Subcutaneous abdominal adipose tissue (tissue), 5 donors: ENCODE data around the gene SUOX.
"Not testable (repeated sequence)": the region's sequence is repeated elsewhere in the genome, so short reads cannot be mapped to it uniquely, and the experiment has no call there.

Experiments used
- H3K27ac ChIP-seq: one replicate; pipeline ENCODE4 v1.7.0; 2013; ENCODE audit warnings: low read depth, mild to moderate bottlenecking, inconsistent platforms, low read length, moderate library complexity
- H3K27me3 ChIP-seq, 5 donors: one replicate each; pipeline ENCODE4 v1.7.0; 2013; ENCODE audit warnings: low read length in 5 of 5, inconsistent platforms in 1 of 5; ENCODE audit not compliant: control insufficient read depth in 5 of 5, insufficient read depth in 4 of 5
- H3K36me3 ChIP-seq, 5 donors: one replicate each; pipeline ENCODE4 v1.7.0; 2013; ENCODE audit warnings: low read length in 5 of 5; ENCODE audit not compliant: control insufficient read depth in 5 of 5, insufficient read depth in 5 of 5
- H3K4me1 ChIP-seq, 5 donors: one replicate each; pipeline ENCODE4 v1.7.0; 2013; ENCODE audit warnings: low read length in 5 of 5, mild to moderate bottlenecking in 3 of 5, moderate library complexity in 1 of 5; ENCODE audit not compliant: control insufficient read depth in 5 of 5, insufficient read depth in 5 of 5
- H3K4me3 ChIP-seq, 5 donors: one replicate each; pipeline ENCODE4 v1.7.0; 2013; ENCODE audit warnings: low read length in 5 of 5, low read depth in 1 of 5
- H3K9ac ChIP-seq, 5 donors: one replicate each; pipeline ENCODE4 v1.7.0; 2013; ENCODE audit warnings: low read length in 5 of 5, mild to moderate bottlenecking in 4 of 5, moderate library complexity in 3 of 5
- H3K9me3 ChIP-seq, 5 donors: one replicate each; pipeline ENCODE4 v1.7.0; 2013; ENCODE audit warnings: low read length in 5 of 5; ENCODE audit not compliant: control insufficient read depth in 5 of 5
- donor health status: healthy.
- donor health status: healthy.
- donor health status: healthy.
- donor health status: healthy.
- donor health status: healthy.

SUOX gene

DNA sequence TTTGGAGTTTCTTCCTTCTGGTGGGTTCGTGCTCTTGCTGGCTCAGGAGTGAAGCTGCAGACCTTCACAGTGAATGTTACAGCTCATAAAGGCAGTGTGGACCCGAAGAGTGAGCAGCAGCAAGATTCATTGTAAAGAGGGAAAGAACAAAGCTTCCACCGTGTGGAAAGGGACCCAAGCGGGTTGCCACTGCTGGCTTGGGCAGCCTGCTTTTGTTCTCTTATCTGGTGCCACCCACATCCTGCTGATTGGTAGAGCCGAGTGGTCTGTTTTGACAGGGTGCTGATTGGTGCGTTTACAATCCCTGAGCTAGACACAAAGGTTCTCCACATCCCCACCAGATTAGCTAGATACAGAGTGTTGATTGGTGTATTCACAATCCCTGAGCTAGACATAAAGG, 2.4 kb downstream of the SUOX start:
- Histone ChIP-seq H3K4me1 (peaks cover 7 to 27% (median 22%) of the 10 kb centered on the region in 5 donors), H3K36me3 (peaks cover 2 to 39% (median 26%) of the 10 kb centered on the region in 5 donors)
- not testable (repeated sequence) for H3K27ac ChIP-seq, H3K9ac ChIP-seq, H3K27me3 ChIP-seq, H3K9me3 ChIP-seq, H3K4me3 ChIP-seq

DNA sequence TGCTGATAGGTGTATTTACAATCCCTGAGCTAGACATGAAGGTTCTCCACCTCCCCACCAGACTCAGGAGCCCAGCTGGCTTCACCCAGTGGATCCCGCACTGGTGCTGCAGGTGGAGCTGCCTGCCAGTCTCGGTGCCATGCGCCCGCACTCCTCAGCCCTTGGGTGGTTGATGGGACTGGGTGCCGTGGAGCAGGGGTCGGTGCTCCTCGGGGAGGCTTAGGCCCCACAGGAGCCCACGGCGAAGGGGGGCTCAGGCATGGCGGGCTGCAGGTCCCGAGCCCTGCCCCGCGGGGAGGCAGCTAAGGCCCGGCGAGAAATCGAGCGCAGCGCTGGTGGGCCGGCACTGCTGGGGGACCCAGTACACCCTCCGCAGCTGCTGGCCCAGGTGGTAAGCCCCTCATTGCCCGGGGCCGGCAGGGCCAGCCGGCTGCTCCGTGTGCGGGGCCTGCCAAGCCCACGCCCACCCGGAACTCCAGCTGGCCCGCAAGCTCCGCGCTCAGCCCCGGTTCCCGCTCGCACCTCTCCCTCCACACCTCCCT, 3.0 kb downstream of the SUOX start:
- not testable (repeated sequence) for H3K9ac ChIP-seq, H3K27me3 ChIP-seq, H3K4me3 ChIP-seq, H3K9me3 ChIP-seq, H3K27ac ChIP-seq
- Histone ChIP-seq H3K36me3 (peaks cover 0 to 37% (median 27%) of the 10 kb centered on the region in 5 donors), H3K4me1 (peaks cover 7 to 27% (median 22%) of the 10 kb centered on the region in 5 donors)

DNA sequence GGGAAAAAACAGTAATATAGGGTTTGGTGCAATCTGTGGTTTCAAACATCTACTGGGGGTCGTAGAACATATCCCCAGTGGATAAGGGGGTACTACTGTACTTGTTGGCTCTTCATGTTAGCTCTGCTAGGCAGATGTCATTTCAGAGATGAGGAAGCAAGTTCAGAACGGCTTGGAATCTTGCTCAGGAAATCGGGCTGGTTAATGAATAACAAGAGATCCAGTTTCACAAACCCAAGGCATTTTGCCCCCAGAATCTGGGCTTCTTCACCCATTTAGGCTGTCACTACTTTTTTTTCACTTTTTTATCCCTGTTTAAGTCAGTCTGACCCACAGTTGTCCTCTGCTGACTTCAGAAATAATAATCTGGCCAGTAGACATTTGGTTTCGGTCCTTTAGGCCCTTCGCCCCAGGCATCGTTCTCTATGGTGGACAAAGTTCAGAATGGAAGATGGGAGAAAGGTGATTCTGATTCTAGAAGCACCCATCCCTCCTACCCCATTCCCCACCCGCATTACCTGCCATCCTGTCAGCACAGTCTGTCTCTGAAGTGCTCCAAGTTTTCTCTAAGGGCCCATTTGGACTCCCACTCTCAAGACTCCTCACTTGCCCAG, 4.5 kb downstream of the SUOX start:
- no peak overlapping the region for H3K27ac ChIP-seq
- peak overlapping the region in 3 of 5 donors; percentile 21 to 31 (median 22) for H3K9ac ChIP-seq

DNA sequence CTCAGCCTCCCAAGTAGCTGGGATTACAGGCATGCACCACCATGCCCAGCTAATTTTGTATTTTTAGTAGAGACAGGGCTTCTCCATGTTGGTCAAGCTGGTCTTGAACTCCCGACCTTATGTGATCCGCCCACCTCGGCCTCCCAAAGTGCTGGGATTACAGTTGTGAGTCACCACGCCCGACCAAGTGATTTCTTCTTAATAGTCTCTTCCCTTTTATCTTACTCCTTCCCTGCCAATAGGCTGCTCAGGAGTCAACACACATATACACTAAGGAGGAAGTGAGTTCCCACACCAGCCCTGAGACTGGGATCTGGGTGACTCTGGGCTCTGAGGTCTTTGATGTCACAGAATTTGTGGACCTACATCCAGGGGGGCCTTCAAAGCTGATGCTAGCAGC, 6.3 kb downstream of the SUOX start:
- not testable (repeated sequence) for H3K4me3 ChIP-seq, H3K27ac ChIP-seq, H3K27me3 ChIP-seq, H3K9me3 ChIP-seq, H3K9ac ChIP-seq
- peaks cover 0 to 19% (median 16%) of the 10 kb centered on the region in 5 donors for H3K4me1 ChIP-seq
- peaks cover 0 to 37% (median 27%) of the 10 kb centered on the region in 5 donors for H3K36me3 ChIP-seq

More for the DNA sequence above, 4.5 kb downstream of the SUOX start:
- no peak overlapping the region for H3K4me3 ChIP-seq
- H3K4me1 ChIP-seq = peaks cover 7 to 22% (median 18%) of the 10 kb centered on the region in 5 donors
- no peaks in the 10 kb centered on the region for H3K9me3 ChIP-seq
- H3K27me3 ChIP-seq = no peaks in the 10 kb centered on the region
- peaks cover 0 to 37% (median 27%) of the 10 kb centered on the region in 5 donors for H3K36me3 ChIP-seq

DNA sequence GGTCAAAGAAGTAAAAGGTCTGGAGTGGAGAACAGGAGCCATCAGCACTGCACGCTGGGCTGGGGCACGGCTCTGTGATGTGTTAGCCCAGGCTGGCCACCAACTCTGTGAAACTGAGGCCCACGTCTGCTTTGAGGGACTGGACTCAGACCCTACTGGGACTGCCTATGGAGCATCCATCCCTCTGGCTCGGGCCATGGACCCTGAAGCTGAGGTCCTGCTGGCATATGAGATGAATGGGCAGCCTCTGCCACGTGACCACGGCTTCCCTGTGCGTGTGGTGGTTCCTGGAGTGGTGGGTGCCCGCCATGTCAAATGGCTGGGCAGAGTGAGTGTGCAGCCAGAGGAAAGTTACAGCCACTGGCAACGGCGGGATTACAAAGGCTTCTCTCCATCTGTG, 7.1 kb downstream of the SUOX start:
- Histone ChIP-seq H3K27me3 (no peaks in the 10 kb centered on the region), H3K36me3 (peaks cover 0 to 37% (median 27%) of the 10 kb centered on the region in 5 donors), H3K27ac (no peak overlapping the region)

DNA sequence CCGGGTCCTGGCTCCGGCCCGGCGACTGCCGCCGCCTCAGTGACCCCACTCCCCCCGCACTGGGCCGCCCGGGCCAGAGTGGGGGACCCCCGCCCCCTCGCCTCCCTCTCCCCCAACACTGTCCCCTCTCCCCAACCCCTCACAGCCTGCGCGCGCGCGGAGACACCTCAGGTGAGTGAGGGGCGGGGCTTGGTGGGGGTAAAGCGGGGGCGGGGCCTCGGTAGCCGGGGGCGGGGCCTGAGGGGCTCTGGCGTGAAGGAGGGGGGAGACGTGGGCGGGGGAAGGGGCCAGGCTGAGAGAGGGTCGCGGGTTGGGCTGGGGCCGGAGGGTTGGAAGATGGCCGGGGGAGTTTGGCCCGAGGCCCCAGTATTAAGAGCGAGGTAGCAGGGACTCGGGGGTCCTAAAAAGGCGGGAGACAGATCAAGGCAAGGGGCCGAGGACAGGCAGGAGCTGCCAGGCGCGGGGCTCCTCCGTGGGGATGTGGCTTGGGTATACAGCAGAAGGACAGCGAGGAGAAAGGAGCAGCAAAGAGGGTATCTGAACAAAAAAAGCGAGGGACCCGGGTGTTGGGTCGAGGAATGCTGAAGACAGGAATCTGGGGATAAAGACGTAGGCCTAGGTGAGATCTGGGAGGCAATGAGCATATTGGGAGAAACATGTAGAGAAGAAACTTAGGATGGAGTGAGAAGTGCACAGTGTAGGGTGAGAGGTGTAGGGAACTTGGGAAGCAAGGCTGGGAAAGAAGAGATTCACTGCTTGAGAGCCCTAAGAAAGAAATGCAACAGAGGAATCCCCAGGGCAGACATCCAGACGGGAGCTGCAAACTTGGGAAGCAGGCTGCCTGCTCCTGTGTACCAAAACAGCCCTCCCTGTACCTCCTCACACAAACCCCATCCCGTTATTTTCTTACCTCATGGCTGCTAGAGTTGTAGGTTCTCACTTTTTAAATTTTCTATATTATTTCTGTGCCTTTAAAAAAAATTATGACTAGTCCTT, 10.8 kb downstream of the SUOX start:
- Histone ChIP-seq H3K4me3 (peak overlapping the region; percentile 58 to 89 (median 73)), H3K27me3 (no peaks in the 10 kb centered on the region), H3K27ac (peak overlapping the region; percentile 90), H3K36me3 (peaks cover 0 to 21% (median 18%) of the 10 kb centered on the region in 5 donors), H3K4me1 (peaks cover 1 to 32% (median 30%) of the 10 kb centered on the region in 5 donors), H3K9ac (peak overlapping the region in 4 of 5 donors; percentile 74 to 92 (median 84)), H3K9me3 (no peaks in the 10 kb centered on the region)

More for the DNA sequence above, 7.1 kb downstream of the SUOX start:
- no peak overlapping the region for H3K9ac ChIP-seq
- no peak overlapping the region for H3K4me3 ChIP-seq
- no peaks in the 10 kb centered on the region for H3K9me3 ChIP-seq
- peaks cover 0 to 22% (median 17%) of the 10 kb centered on the region in 5 donors for H3K4me1 ChIP-seq

DNA sequence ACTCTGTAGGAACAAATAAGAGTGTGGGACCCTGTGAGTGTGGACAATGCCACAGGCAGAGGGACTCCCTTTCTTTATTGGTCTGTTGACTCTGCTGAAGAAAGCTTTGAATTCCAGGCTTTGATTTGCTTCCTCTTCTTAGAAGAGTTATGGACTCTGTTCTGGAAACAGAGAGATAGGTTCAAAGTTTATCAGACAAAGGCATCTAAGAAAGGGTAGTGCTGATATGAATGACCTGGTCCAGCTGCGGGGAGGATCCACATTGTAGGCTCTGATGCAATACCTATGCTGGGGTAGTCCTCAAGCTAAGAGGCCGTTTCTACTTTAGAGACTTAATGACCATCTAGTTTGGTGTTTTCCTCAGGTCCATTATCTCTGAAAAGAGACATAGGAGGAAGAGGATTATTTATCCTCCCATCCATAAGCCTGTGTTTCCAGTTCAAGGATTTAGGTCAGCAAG, 13.1 kb downstream of the SUOX start:
- Histone ChIP-seq H3K27ac (peak overlapping the region; percentile 91), H3K9me3 (no peaks in the 10 kb centered on the region), H3K36me3 (peaks cover 0 to 3% (median 0%) of the 10 kb centered on the region in 5 donors), H3K4me3 (peak overlapping the region in 1 of 5 donors; percentile 26), H3K27me3 (no peaks in the 10 kb centered on the region), H3K9ac (peak overlapping the region in 3 of 5 donors; percentile 5 to 54 (median 42)), H3K4me1 (peaks cover 1 to 32% (median 30%) of the 10 kb centered on the region in 5 donors)

DNA sequence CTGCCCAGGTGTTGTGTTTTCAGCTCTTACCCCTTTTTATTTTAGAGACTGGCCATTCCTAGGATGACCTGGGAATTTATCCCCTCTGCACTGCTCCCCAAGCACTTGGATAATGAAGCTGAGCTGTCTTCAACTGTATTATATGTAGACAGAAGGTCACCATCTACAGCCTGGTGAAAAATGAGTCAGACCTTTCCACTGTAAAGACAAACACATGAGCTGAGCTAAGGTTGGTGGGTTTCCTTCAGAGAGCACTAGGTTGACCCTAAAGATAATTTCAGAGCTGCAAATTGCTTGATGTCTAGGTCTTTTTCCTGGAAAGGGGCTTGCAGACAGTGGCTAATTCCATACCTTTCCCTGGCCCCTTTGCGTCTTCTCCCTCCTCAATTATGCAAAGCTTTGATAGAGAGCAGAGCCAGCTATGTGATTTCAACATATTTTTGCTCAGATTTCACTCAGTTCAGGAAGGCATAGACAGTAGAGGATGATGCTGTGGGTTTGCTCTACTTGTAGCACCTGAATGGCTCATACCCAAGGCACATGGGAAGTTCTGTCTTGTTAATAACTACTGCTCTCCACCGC, 14.5 kb downstream of the SUOX start:
- Histone ChIP-seq H3K27ac (no peak overlapping the region), H3K9me3 (no peaks in the 10 kb centered on the region), H3K4me3 (no peak overlapping the region), H3K27me3 (no peaks in the 10 kb centered on the region), H3K9ac (no peak overlapping the region), H3K36me3 (peaks cover 0 to 3% (median 0%) of the 10 kb centered on the region in 5 donors), H3K4me1 (peaks cover 1 to 32% (median 30%) of the 10 kb centered on the region in 5 donors)

DNA sequence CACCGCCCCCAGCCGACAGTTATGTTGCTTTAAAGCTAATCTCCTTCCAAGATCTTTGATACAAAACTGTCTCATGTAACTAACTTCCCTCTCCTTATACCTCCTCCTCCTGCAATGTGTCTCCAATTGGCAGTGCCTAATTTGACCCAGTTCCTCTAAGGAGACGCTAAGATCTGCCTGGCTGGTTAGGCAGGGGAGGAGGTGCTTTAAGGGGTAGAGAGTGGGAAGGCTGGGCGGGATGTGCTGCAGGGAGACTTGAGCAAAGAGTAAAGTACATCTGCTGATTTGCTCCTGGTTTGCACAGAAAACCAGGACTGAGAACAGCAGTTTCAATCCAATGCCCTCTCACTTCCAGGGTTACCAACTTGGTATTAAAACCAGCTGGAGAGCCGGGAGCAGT, 16.4 kb downstream of the SUOX start:
- no peak overlapping the region for H3K9ac ChIP-seq
- H3K27ac ChIP-seq = no peak overlapping the region
- H3K4me1 ChIP-seq = peaks cover 0 to 19% (median 17%) of the 10 kb centered on the region in 5 donors
- peaks cover 0 to 9% (median 5%) of the 10 kb centered on the region in 5 donors for H3K36me3 ChIP-seq
- no peak overlapping the region for H3K4me3 ChIP-seq
- H3K27me3 ChIP-seq = no peaks in the 10 kb centered on the region
- H3K9me3 ChIP-seq = no peaks in the 10 kb centered on the region
